Measurements from ENCODE around the gene SCN10A. TPM values are rescaled to one million over a fixed set of nuclear protein-coding genes. Genes with fewer than 3 reads are reported as not detected.

The SCN10A gene
- total RNA-seq, 4 donors from 2014 or later = not detected

GRCh38 chr3:38717355-38718240, 98.4 kb downstream of the SCN10A start:
- H3K36me3 ChIP-seq = no peaks in the 10 kb centered on the region
- no peaks in the 10 kb centered on the region for H3K9me3 ChIP-seq
- intact Hi-C loops (cut with DNase I; ENCODE audit: low total_unique reads) (no loop called here), in situ Hi-C loops (cut with MboI; ENCODE audit: low pct_ligation_motif_present in 1 of 4, low pct_unique_long_range_greater_than_20kb in 1 of 4, low sequenced_read_pairs in 3 of 4) (no loop called here)
- H3K27ac ChIP-seq = no peak overlapping the region
- WGBS, 2 donors (ENCODE audit: low coverage in 1 of 2) = 78 to 88% methylated on average over 2 to 5 of the region's 5 CpGs
- no peak for DNase-seq
- H3K4me3 ChIP-seq = no peak overlapping the region
- TF ChIP-seq POLR2AphosphoS5 (IDR thresholded peaks at IDR 0.05) (no peak), EP300 (IDR thresholded peaks at IDR 0.05; ENCODE audit: low read depth) (no peak), POLR2A (IDR thresholded peaks at IDR 0.05) (no peak), CTCF (IDR thresholded peaks at IDR 0.05) (no peak)
- H3K27me3 ChIP-seq = no peaks in the 10 kb centered on the region
- H3K4me1 ChIP-seq = no peaks in the 10 kb centered on the region

GRCh38 chr3:38713121-38713520, 102.9 kb downstream of the SCN10A start:
- H3K9me3 ChIP-seq = no peaks in the 10 kb centered on the region
- no peaks in the 10 kb centered on the region for H3K4me1 ChIP-seq
- H3K4me3 ChIP-seq = no peak overlapping the region
- no peak for DNase-seq
- in situ Hi-C loops (cut with MboI; ENCODE audit: low pct_ligation_motif_present in 1 of 4, low pct_unique_long_range_greater_than_20kb in 1 of 4, low sequenced_read_pairs in 3 of 4) = no loop called here
- no peaks in the 10 kb centered on the region for H3K27me3 ChIP-seq
- TF ChIP-seq POLR2AphosphoS5 (IDR thresholded peaks at IDR 0.05) = no peak
- 87 to 95% methylated on average over 2 of the region's 2 CpGs for WGBS, 2 donors (ENCODE audit: low coverage in 1 of 2)
- intact Hi-C loops (cut with DNase I; ENCODE audit: low total_unique reads) = no loop called here
- no peaks in the 10 kb centered on the region for H3K36me3 ChIP-seq
- H3K27ac ChIP-seq = no peak overlapping the region

GRCh38 chr3:38711321-38711720, 104.7 kb downstream of the SCN10A start:
- TF ChIP-seq CTCF (IDR thresholded peaks at IDR 0.05) = no peak
- no peak for TF ChIP-seq POLR2A (IDR thresholded peaks at IDR 0.05)
- TF ChIP-seq POLR2AphosphoS5 (IDR thresholded peaks at IDR 0.05) = no peak
- no peak for TF ChIP-seq EP300 (IDR thresholded peaks at IDR 0.05; ENCODE audit: low read depth)
- DNase-seq = no peak
- Histone ChIP-seq H3K27me3 (no peaks in the 10 kb centered on the region), H3K4me1 (no peaks in the 10 kb centered on the region), H3K9me3 (no peaks in the 10 kb centered on the region), H3K36me3 (no peaks in the 10 kb centered on the region), H3K4me3 (no peak overlapping the region), H3K27ac (no peak overlapping the region)
- in situ Hi-C loops (cut with MboI; ENCODE audit: low pct_ligation_motif_present in 1 of 4, low pct_unique_long_range_greater_than_20kb in 1 of 4, low sequenced_read_pairs in 3 of 4) (no loop called here), intact Hi-C loops (cut with DNase I; ENCODE audit: low total_unique reads) (no loop called here)

- in situ Hi-C loops (cut with MboI; ENCODE audit: low pct_ligation_motif_present in 1 of 4, low pct_unique_long_range_greater_than_20kb in 1 of 4, low sequenced_read_pairs in 3 of 4) = no loop called here
- no peak for TF ChIP-seq POLR2A (IDR thresholded peaks at IDR 0.05)
- TF ChIP-seq CTCF (IDR thresholded peaks at IDR 0.05) = no peak
- no peak for TF ChIP-seq EP300 (IDR thresholded peaks at IDR 0.05; ENCODE audit: low read depth)
- TF ChIP-seq POLR2AphosphoS5 (IDR thresholded peaks at IDR 0.05) = no peak
- intact Hi-C loops (cut with DNase I; ENCODE audit: low total_unique reads) = no loop called here
- Histone ChIP-seq H3K27me3 (no peaks in the 10 kb centered on the region), H3K4me3 (no peak overlapping the region), H3K36me3 (no peaks in the 10 kb centered on the region), H3K4me1 (no peaks in the 10 kb centered on the region), H3K9me3 (no peaks in the 10 kb centered on the region), H3K27ac (no peak overlapping the region)
- no peak for DNase-seq
- 4% methylated on average over 1 of the region's 1 CpG; no CpG with 5 or more reads in 1 of the 2 donors for WGBS, 2 donors (ENCODE audit: low coverage in 1 of 2)
These were observed 108.3 kb downstream of the SCN10A start for GRCh38 chr3:38707730-38708129.

Data from transverse colon (tissue), 4 donors.